ENCODE results near the gene DCDC2B. TPM values are rescaled to one million over a fixed set of nuclear protein-coding genes. Genes with fewer than 3 reads are reported as not detected.
"Not testable (repeated sequence)": the region's sequence is repeated elsewhere in the genome, so short reads cannot be mapped to it uniquely, and the experiment has no call there.

The DCDC2B gene
- 1 to 10 TPM in 1 of 2 donors, not detected in 1; 2.3 TPM for total RNA-seq
- polyA plus RNA-seq (ENCODE audit: insufficient read length in 6 of 6) = 1 to 10 TPM; 1.6 to 3.8 (median 2.9) TPM
- long read RNA-seq, donor 1, partial matches to known transcripts = 9 of 18 reads
- long read RNA-seq, donor 1, other reads (novel, unspliced or antisense) = 9 of 18 reads
- long read RNA-seq, donor 2 = 0 reads
- long read RNA-seq, donor 3 = 0 reads
- long read RNA-seq, donor 4 = 0 reads
- long read RNA-seq, donor 5, partial matches to known transcripts = 7 of 14 reads
- long read RNA-seq, donor 5, other reads (novel, unspliced or antisense) = 7 of 14 reads
- long read RNA-seq, donor 6 = 0 reads
- long read RNA-seq, donor 7 = 0 reads
- long read RNA-seq, donor 8 = 0 reads
- long read RNA-seq, donor 9 = 0 reads
- long read RNA-seq, donor 10, partial matches to known transcripts = 0 of 6 reads
- long read RNA-seq, donor 10, other reads (novel, unspliced or antisense) = 1 of 6 reads
- long read RNA-seq, donor 11, partial matches to known transcripts = 6 of 6 reads
- long read RNA-seq, donor 11, other reads (novel, unspliced or antisense) = 0 of 6 reads
- long read RNA-seq, donor 12 = 0 reads

DNA sequence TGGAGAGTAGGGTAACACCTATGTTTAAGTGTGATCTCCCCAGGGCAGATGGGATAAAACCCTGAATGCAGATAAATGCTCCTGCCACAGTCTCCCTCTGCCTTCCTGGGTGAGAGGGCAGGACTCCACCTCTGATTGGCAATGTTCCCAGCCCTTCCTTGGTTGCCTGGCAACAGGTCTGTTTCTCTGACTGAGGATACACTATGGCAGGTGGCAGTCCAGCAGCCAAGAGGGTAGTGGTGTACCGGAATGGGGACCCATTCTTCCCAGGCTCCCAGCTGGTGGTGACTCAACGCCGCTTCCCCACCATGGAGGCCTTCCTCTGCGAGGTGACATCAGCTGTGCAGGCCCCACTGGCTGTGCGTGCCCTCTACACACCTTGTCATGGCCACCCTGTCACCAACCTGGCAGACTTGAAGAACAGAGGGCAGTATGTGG is at the start of gene DCDC2B:
Gene DCDC2B, plus strand, starts transcription at position 199 of the 438 bp plus-strand sequence. Its CDS starts 5 bp downstream, at position 204.
- H3K4me3 ChIP-seq = no peak within 1 kb of the TSS
- intact Hi-C loops (cut with DNase I) = no loop called here
- peaks cover 0 to 7% of the 10 kb centered on the region in 2 donors for H3K36me3 ChIP-seq
- DNase-seq = peak in 2 of 4 donors; percentile 59 to 65
- peaks cover 6 to 15% of the 10 kb centered on the region in 2 donors for H3K4me1 ChIP-seq
- no peaks in the 10 kb centered on the region for H3K27me3 ChIP-seq
- no peak within 1 kb of the TSS for H3K27ac ChIP-seq
- TF ChIP-seq CTCF (IDR thresholded peaks at IDR 0.05) = no peak
- peak; percentile 8 for ATAC-seq
- H3K9me3 ChIP-seq = no peaks in the 10 kb centered on the region

GRCh38 chr1:32159189-32159588 is 49.7 kb upstream of the DCDC2B start:
- DNase-seq (no peak), ATAC-seq (no peak)
- intact Hi-C loops (cut with DNase I) = no loop called here
- Histone ChIP-seq H3K27ac (no peak overlapping the region), H3K36me3 (peaks cover 0 to 100% of the 10 kb centered on the region in 2 donors), H3K9me3 (no peaks in the 10 kb centered on the region), H3K4me3 (no peak overlapping the region), H3K27me3 (no peaks in the 10 kb centered on the region), H3K4me1 (no peaks in the 10 kb centered on the region)
- TF ChIP-seq CTCF (IDR thresholded peaks at IDR 0.05) = no peak

DNA sequence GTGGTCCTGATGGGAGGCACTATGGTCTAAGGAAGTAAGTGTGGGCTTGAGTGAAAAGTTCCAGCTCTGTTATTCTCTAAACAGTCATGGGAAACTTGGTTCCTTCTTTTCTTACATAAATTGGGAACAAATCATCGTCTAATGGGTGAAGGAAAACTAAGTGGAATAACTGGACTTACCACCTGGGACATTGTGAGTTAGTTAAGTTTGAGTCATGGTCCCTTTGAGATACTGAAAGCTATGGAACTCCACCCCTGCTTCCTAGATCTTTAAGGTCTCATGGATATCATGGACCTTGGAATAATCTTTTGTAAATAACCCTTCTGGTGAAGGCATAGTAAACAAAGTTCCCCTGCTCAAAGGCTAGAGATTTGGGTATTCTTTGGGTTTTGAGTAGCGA is 45.5 kb upstream of the DCDC2B start:
- Histone ChIP-seq H3K27ac (no peak overlapping the region), H3K4me3 (no peak overlapping the region), H3K4me1 (no peaks in the 10 kb centered on the region), H3K9me3 (no peaks in the 10 kb centered on the region), H3K36me3 (peaks cover 0 to 100% of the 10 kb centered on the region in 2 donors), H3K27me3 (no peaks in the 10 kb centered on the region)
- intact Hi-C loops (cut with DNase I) = no loop called here
- DNase-seq = no peak
- TF ChIP-seq CTCF (IDR thresholded peaks at IDR 0.05) = no peak
- ATAC-seq = no peak

DNA sequence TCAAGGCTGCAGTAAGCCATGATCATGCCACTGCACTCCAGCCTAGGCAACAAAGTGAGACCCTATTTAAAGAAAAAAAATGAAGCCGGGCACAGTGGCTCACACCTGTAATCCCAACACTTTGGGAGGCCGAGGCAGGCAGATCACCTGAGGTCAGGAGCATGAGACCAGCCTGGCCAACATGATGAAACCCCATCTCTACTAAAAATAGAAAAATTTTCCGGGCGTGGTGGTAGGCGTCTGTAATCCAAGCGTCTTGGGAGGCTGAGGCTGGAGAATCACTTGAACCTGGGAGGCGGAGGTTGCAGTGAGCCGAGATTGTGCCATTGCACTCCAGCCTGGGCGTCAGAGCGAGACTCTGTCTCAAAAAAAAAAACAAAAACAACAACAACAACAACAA is 43.3 kb upstream of the DCDC2B start:
- ATAC-seq = not testable (repeated sequence)

GRCh38 chr1:32170991-32171390 is 37.9 kb upstream of the DCDC2B start:
- Histone ChIP-seq H3K36me3 (peaks cover 0 to 81% of the 10 kb centered on the region in 2 donors), H3K4me1 (no peaks in the 10 kb centered on the region), H3K27ac (no peak overlapping the region), H3K4me3 (no peak overlapping the region), H3K9me3 (no peaks in the 10 kb centered on the region), H3K27me3 (no peaks in the 10 kb centered on the region)
- intact Hi-C loops (cut with DNase I) = no loop called here
- no peak for TF ChIP-seq CTCF (IDR thresholded peaks at IDR 0.05)
- no peak for ATAC-seq
- no peak for DNase-seq

More for the DNA sequence above, 43.3 kb upstream of the DCDC2B start:
- H3K9me3 ChIP-seq; H3K27ac ChIP-seq; intact Hi-C loops (cut with DNase I); DNase-seq; H3K27me3 ChIP-seq; H3K4me3 ChIP-seq; H3K4me1 ChIP-seq: not testable (repeated sequence)
- H3K36me3 ChIP-seq = peaks cover 0 to 100% of the 10 kb centered on the region in 2 donors

Measured in left lung (tissue), 14 donors.